ENCODE measurements around the gene RGL3.

RGL3 gene

DNA sequence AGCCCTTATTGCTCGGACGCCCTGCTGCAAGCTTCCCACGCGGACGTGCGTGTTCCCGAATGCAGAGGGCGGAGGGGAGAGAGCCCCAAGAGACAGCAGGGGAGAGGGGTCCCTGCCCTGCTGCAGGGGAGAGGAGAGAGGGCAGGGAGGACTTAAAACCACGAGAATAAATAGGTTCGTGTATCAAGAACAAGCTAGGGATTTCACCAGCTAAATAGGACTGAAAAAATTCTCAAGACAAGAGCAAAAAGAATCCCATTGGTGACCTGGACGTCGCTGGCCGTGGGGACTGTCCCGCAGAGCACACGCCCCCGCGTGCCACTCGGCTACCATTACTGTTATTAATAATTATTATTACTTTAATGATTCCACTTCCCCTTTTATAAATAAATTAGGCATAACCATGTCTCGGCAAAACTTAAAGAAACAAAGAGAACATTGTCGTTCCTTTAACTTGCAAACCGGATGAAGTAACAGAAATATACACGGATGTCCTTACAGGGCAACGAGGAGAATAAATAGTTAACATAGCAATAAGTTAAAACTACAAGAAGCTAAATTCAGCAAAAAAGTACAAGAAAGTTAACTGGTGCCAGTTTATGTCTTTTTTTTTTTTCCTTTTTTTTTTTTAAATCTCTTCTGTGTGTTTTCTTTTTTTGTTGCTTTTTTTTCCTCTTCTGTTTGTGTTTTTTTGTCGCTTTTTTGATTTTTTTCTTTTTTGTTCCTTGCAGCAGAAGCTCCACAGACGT, 32.9 kb upstream of the RGL3 start:
- no peak for TF ChIP-seq CTCF (IDR thresholded peaks at IDR 0.05; ENCODE audit: low read depth, low read length)

DNA sequence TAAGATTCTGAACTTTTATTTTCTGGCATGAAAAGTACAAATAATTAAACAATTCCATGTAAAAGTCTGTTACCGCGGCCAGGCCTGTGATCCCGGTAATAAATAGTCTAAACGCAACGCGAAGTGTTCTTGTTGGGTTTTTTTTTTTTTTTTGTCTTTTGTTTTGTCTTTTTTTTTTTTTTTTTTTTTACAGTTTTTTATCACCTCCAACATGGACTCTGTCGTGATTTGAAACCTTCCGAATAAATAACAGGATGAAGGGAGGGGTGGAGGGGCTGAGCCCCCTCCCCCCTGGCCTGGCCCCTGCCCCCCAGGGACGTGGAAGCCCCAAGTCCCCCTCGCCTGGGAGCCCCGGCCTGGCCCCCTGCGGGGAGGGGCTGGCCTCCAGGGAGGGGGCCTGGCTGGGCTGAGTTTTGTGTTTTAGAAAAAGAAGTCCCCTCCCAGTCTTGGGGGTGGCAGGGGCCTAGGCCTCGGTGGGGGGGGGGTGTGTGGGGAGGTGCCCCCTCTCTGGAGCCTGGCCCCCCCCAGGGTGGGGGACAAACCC, 32.3 kb upstream of the RGL3 start:
- no peak for TF ChIP-seq CTCF (IDR thresholded peaks at IDR 0.05; ENCODE audit: low read depth, low read length)
- no peak overlapping the region for H3K4me3 ChIP-seq (ENCODE audit: low read depth, low read length)

More for the DNA sequence above, 32.9 kb upstream of the RGL3 start:
- no peak overlapping the region for H3K4me3 ChIP-seq (ENCODE audit: low read depth, low read length)

DNA sequence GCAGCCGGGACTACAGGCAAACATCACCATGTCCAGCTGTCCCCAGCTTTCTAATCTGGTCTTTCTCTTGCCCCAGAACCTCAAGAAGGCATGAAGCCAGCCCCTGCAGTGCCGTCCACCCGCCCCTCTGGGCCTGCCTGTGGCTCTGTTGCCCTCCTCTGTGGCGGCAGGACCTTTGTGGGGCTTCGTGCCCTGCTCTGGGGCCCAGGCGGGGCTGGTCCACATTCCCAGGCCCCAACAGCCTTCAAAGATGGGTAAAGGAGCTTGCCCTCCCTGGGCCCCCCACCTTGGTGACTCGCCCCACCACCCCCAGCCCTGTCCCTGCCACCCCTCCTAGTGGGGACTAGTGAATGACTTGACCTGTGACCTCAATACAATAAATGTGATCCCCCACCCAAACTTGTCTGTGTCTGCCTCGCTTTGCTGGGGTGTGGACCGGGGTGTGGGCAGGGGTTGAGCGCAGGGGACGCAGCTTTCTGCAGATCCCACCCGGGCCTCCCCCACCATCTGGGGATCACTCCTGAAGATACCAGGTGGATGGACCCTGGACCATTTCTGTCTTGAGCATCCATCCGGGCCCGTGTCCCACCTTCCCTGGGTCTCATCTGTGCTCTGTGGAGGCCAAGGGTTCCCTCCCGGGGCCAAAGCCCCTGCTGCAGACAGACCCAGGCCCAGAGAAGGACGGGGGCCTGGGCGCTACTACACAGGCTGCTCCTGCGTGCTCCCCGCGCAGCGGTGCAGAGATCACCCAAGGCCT, 31.6 kb upstream of the RGL3 start:
- no peak for TF ChIP-seq CTCF (IDR thresholded peaks at IDR 0.05; ENCODE audit: low read depth, low read length)
- H3K4me3 ChIP-seq (ENCODE audit: low read depth, low read length), result no peak overlapping the region

- TF ChIP-seq CTCF (IDR thresholded peaks at IDR 0.05; ENCODE audit: low read depth, low read length), result no peak
- H3K4me3 ChIP-seq (ENCODE audit: low read depth, low read length), result no peak overlapping the region
Observed at GRCh38 chr19:11448923-11449554, 29.9 kb upstream of the RGL3 start.

DNA sequence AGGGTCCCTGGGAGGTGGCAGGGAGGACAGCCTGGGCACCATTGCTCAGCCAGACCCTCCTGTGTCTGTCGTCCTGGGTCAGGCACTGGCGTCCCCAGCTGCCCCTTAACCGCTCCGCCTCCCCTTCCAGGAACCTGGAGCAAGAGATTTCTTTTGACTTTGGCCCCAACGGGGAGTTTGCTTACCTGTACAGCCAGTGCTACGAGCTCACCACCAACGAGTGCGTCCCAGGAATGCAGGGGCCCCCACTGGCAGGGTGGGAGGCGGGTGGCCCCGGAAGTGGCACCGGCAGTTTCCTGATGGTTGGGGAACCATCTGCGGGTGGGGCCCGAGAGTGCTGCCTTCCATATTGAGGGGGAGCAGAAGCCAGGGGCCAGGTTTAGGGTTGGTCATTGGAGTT, 29.3 kb upstream of the RGL3 start:
- no peak for TF ChIP-seq CTCF (IDR thresholded peaks at IDR 0.05; ENCODE audit: low read depth, low read length)
- H3K4me3 ChIP-seq (ENCODE audit: low read depth, low read length), result no peak overlapping the region

- TF ChIP-seq CTCF (IDR thresholded peaks at IDR 0.05; ENCODE audit: low read depth, low read length), result no peak
- no peak overlapping the region for H3K4me3 ChIP-seq (ENCODE audit: low read depth, low read length)
Observed at GRCh38 chr19:11447347-11448262, 28.5 kb upstream of the RGL3 start.

Measured in WI38 (cell line).